B cell (primary cell): ENCODE data around the gene ATP1B3. TPM values are rescaled to one million over a fixed set of nuclear protein-coding genes. Genes with fewer than 3 reads are reported as not detected.

Experiments
- ATAC-seq: fragments of 200-7000 bp; cut with Tn5 transposase; one replicate; pipeline ENCODE4 v1.10.0; 2021; ENCODE audit warnings: low read depth, mild to moderate bottlenecking, moderate number of reproducible peaks, moderate library complexity
- CTCF ChIA-PET: fragments of 350-600 bp; sonication (Branson Sonifier 250); formaldehyde crosslinking; loops from one replicate; lab custom pipeline; 2021; ENCODE audit warnings: antibody characterized with exemption, inconsistent platforms; lab: Charles Lee
- POLR2A ChIA-PET: fragments of 350-600 bp; sonication (Branson Sonifier 250); formaldehyde crosslinking; loops from one replicate; lab custom pipeline; 2021; ENCODE audit warnings: antibody characterized with exemption; lab: Charles Lee
- DNase-seq: peaks from one replicate; pipeline ENCODE4 v3.0.0; 2013
- H2AFZ ChIP-seq: 2 replicates; pipeline ENCODE4 v1.6.1; 2012; ENCODE audit warnings: mild to moderate bottlenecking, low read depth, low read length; ENCODE audit not compliant: insufficient read depth, poor library complexity, severe bottlenecking
- H3K27ac ChIP-seq, 2 donors: 1 replicate in 1 of 2; 2 replicates in 1 of 2; pipeline ENCODE4 v1.5.1; 2012 to 2013; ENCODE audit warnings: low read length in 2 of 2, mild to moderate bottlenecking in 2 of 2, moderate library complexity in 1 of 2
- H3K27me3 ChIP-seq, 4 experiments: fragments of 200-600 bp in 1 of 4; sonication (generic) in 1 of 4; replicated peaks in 1 of 4; 1 replicate in 2 of 4; 2 replicates in 2 of 4; pipeline versions ENCODE4 v1.6.1 to v1.7.0; 2013 to 2016; ENCODE audit warnings: low read length in 3 of 4, mild to moderate bottlenecking in 2 of 4, mixed read lengths in 1 of 4, moderate library complexity in 1 of 4; ENCODE audit not compliant: insufficient read depth in 4 of 4, control insufficient read depth in 3 of 4; ENCODE audit errors: control extremely low read depth in 1 of 4
- H3K36me3 ChIP-seq, 2 experiments: replicated peaks in 1 of 2; 1 replicate in 1 of 2; 2 replicates in 1 of 2; pipeline versions ENCODE4 v1.6.1 to v1.7.1; 2013; ENCODE audit warnings: low read length in 1 of 2; ENCODE audit not compliant: insufficient read depth in 2 of 2, control insufficient read depth in 1 of 2; ENCODE audit errors: control extremely low read depth in 1 of 2, extremely low read depth in 1 of 2
- H3K4me1 ChIP-seq, 2 donors: fragments of 200-600 bp in 1 of 2; sonication (generic) in 1 of 2; 1 replicate in 1 of 2; 2 replicates in 1 of 2; pipeline versions ENCODE4 v1.5.1 to v1.6.1; 2013 to 2017; ENCODE audit warnings: low read length in 2 of 2; ENCODE audit not compliant: control insufficient read depth in 2 of 2, insufficient read depth in 2 of 2
- H3K4me2 ChIP-seq: replicated peaks from 2 replicates; pipeline ENCODE3; 2012; ENCODE audit warnings: mild to moderate bottlenecking, low read depth, low read length; ENCODE audit not compliant: poor library complexity, severe bottlenecking
- H3K4me3 ChIP-seq, 5 experiments: fragments of 200-600 bp in 1 of 5; sonication (generic) in 1 of 5; 1 replicate in 3 of 5; 2 replicates in 2 of 5; pipeline versions ENCODE4 v1.5.1 to v1.7.0; 2011 to 2016; ENCODE audit warnings: low read length in 4 of 5, mild to moderate bottlenecking in 4 of 5, low read depth in 2 of 5, control low read depth in 1 of 5, moderate library complexity in 1 of 5; ENCODE audit not compliant: insufficient read depth in 1 of 5; ENCODE audit errors: control extremely low read depth in 1 of 5, extremely low read depth in 1 of 5
- H3K79me2 ChIP-seq: fragments of 200-600 bp; sonication (generic); one replicate; pipeline ENCODE4 v1.6.0; 2016; ENCODE audit warnings: low read length; ENCODE audit not compliant: control insufficient read depth, insufficient read depth
- H3K9ac ChIP-seq: fragments of 200-600 bp; sonication (generic); 2 replicates; pipeline ENCODE4 v1.6.1; 2017; ENCODE audit warnings: mild to moderate bottlenecking, low read length, moderate library complexity
- H3K9me3 ChIP-seq, 3 donors: one replicate each; pipeline versions ENCODE4 v1.6.1 to v1.7.1; 2013; ENCODE audit warnings: low read length in 2 of 3; ENCODE audit not compliant: control insufficient read depth in 2 of 3, insufficient read depth in 1 of 3; ENCODE audit errors: control extremely low read depth in 1 of 3
- H4K20me1 ChIP-seq: 2 replicates; pipeline ENCODE4 v1.6.0; 2012; ENCODE audit warnings: mild to moderate bottlenecking, low read length; ENCODE audit not compliant: insufficient read depth, control insufficient read depth, poor library complexity, severe bottlenecking
- H3K27ac Mint-ChIP-seq: one replicate; pipeline ENCODE4 v1.8.0; 2021; ENCODE audit warnings: mixed read lengths
- H3K27me3 Mint-ChIP-seq: one replicate; pipeline ENCODE4 v1.8.0; 2021; ENCODE audit warnings: mixed read lengths
- H3K4me1 Mint-ChIP-seq: one replicate; pipeline ENCODE4 v1.8.0; 2021; ENCODE audit warnings: mixed read lengths
- H3K4me3 Mint-ChIP-seq: one replicate; pipeline ENCODE4 v1.8.0; 2021; ENCODE audit warnings: mixed read lengths
- H3K9me3 Mint-ChIP-seq: one replicate; pipeline ENCODE4 v1.8.0; 2022; ENCODE audit warnings: mixed read lengths; ENCODE audit not compliant: insufficient read depth
- EZH2 ChIP-seq: IDR thresholded peaks from 2 replicates; pipeline ENCODE4 v1.6.1; 2012; ENCODE audit warnings: borderline replicate concordance, low read depth, mild to moderate bottlenecking, moderate library complexity, low read length; ENCODE audit not compliant: insufficient read depth, poor library complexity, severe bottlenecking
- WGBS: methylation state at CpG from one replicate; pipeline ENCODE4 v1.1.5; 2013; ENCODE audit warnings: missing lambda C conversion rate; ENCODE audit not compliant: insufficient coverage; 5-methylcytosine and 5-hydroxymethylcytosine counted together
- intact Hi-C: fragments of 100-400 bp; cut with micrococcal nuclease; formaldehyde crosslinking; loops from one replicate; pipeline ENCODE4 v1.10.0; 2022
- polyA plus RNA-seq: library from polyadenylated mRNA; depleted of rRNA; stranded (reverse); fragments of >200 nt; gene quantifications from 2 replicates; pipeline ENCODE4 v1.2.3, GENCODE V29; 2012
- total RNA-seq, 2 donors: library from RNA; stranded (reverse); fragments of 120-200 nt in 1 of 2; gene quantifications; 1 replicate in 1 of 2; 2 replicates in 1 of 2; pipeline versions ENCODE4 v1.2.3 to v1.2.4, GENCODE V29; 2013 to 2022
- TF ChIP-seq, protein P1 (sequence below): fragments of 200-600 bp; IDR thresholded peaks from one replicate; pipeline ENCODE4 v1.8.0; 2022; ENCODE audit warnings: antibody characterized with exemption, mild to moderate bottlenecking

Gene ATP1B3
- total and polyA plus RNA-seq, 2 donors (not counting 1 experiment from before 2014, with no cell fraction given) = 20.7 to 28.8 TPM

DNA sequence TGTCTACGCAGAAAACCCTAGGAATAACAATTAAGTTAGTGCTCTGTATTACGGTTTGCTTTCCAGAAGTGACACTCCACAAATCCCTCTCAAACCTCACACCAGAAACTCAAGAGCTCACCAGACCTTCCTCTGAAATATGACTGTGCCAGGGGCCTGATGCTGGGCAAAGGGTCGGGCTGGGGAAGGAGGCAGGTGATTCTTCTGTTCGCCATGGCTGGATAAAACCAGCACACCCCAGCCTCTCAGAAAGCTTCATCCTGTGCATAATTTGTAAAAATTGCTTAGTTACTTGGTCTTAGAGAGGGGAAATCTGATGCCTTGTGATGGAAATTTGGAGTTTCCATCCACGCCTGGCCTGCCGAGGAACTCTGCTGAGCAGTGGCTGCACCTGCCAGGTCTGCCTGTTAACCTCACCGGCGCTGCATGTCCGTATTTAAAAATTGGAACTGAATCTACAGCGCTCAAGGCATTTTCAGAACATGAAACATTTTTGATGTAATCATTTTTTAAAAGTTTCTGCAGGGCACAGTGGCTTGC is 22.7 kb upstream of the ATP1B3 start:
- H2AFZ ChIP-seq = no peak overlapping the region
- 87% methylated on average over 6 of the region's 10 CpGs for WGBS
- Mint-ChIP-seq H3K4me3 (no peak overlapping the region), H3K4me1 (no peaks in the 10 kb centered on the region), H3K27me3 (peaks cover 18% of the 10 kb centered on the region), H3K9me3 (no peaks in the 10 kb centered on the region), H3K27ac (no peak overlapping the region)
- no peaks in the 10 kb centered on the region for H3K27me3 ChIP-seq
- ATAC-seq (no peak), DNase-seq (no peak)
- intact Hi-C loops = no loop called here
- H3K79me2 ChIP-seq = no peaks in the 10 kb centered on the region
- no peak overlapping the region for H3K9ac ChIP-seq
- TF ChIP-seq, protein P1, sequence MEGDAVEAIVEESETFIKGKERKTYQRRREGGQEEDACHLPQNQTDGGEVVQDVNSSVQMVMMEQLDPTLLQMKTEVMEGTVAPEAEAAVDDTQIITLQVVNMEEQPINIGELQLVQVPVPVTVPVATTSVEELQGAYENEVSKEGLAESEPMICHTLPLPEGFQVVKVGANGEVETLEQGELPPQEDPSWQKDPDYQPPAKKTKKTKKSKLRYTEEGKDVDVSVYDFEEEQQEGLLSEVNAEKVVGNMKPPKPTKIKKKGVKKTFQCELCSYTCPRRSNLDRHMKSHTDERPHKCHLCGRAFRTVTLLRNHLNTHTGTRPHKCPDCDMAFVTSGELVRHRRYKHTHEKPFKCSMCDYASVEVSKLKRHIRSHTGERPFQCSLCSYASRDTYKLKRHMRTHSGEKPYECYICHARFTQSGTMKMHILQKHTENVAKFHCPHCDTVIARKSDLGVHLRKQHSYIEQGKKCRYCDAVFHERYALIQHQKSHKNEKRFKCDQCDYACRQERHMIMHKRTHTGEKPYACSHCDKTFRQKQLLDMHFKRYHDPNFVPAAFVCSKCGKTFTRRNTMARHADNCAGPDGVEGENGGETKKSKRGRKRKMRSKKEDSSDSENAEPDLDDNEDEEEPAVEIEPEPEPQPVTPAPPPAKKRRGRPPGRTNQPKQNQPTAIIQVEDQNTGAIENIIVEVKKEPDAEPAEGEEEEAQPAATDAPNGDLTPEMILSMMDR = no peak
- no peak for TF ChIP-seq EZH2
- H3K27ac ChIP-seq = no peak overlapping the region
- no peaks in the 10 kb centered on the region for H4K20me1 ChIP-seq
- ChIA-PET POLR2A (no interaction called here), CTCF (no interaction called here)
- no peaks in the 10 kb centered on the region for H3K4me1 ChIP-seq
- H3K36me3 ChIP-seq = no peaks in the 10 kb centered on the region
- H3K9me3 ChIP-seq = no peaks in the 10 kb centered on the region
- no peak overlapping the region for H3K4me2 ChIP-seq
- no peak overlapping the region for H3K4me3 ChIP-seq

DNA sequence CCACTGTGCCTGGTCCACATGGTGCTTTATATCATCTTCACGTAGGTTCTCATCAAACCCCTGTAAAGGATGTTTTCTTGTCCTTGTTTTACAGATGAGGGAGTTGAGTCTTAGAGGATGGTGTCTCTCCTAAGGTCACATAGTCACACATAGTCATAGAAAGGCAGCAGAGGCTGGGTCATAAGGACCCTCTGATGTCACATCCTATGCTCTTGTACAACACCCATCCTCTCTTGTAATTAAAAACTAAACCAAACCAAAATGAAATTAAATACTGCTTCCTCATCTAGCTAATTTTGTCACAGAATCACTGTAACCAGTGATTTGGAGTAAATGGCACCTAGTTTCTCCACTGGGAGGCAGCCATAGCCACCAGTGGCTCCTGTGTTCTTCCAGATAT is 21.8 kb upstream of the ATP1B3 start:
- Mint-ChIP-seq H3K4me1 (no peaks in the 10 kb centered on the region), H3K9me3 (no peaks in the 10 kb centered on the region), H3K4me3 (no peak overlapping the region), H3K27ac (no peak overlapping the region), H3K27me3 (peaks cover 14% of the 10 kb centered on the region)
- TF ChIP-seq, protein P1 = no peak
- Histone ChIP-seq H4K20me1 (no peaks in the 10 kb centered on the region), H3K9me3 (no peaks in the 10 kb centered on the region), H3K4me2 (no peak overlapping the region), H3K27ac (no peak overlapping the region), H3K4me1 (no peaks in the 10 kb centered on the region), H3K36me3 (no peaks in the 10 kb centered on the region), H3K79me2 (no peaks in the 10 kb centered on the region), H2AFZ (no peak overlapping the region), H3K4me3 (no peak overlapping the region), H3K9ac (no peak overlapping the region), H3K27me3 (no peaks in the 10 kb centered on the region)
- WGBS = no CpG with 5 or more reads among the region's 1 CpG
- no peak for ATAC-seq
- ChIA-PET POLR2A (no interaction called here), CTCF (no interaction called here)
- DNase-seq = no peak
- intact Hi-C loops = no loop called here
